ENCODE measurements around the gene EEFSEC. TPM values are rescaled to one million over a fixed set of nuclear protein-coding genes. Genes with fewer than 3 reads are reported as not detected.

Gene EEFSEC
- total RNA-seq, 1 experiment from 2014 or later = 9.6 TPM

GRCh38 chr3:128254066-128254590 is 100.8 kb downstream of the EEFSEC start:
- no peaks in the 10 kb centered on the region for H3K9me2 ChIP-seq (replicated peaks; ENCODE audit: low read length)
- no peak overlapping the region for H3K4me3 ChIP-seq (ENCODE audit: low read length)
- no peak overlapping the region for H2AFZ ChIP-seq (ENCODE audit: low read length)
- H3F3A ChIP-seq (ENCODE audit: low read length, unreplicated experiment) = no peaks in the 10 kb centered on the region
- ATAC-seq (no peak), DNase-seq (no peak)
- H3K4me2 ChIP-seq (ENCODE audit: low read length) = no peak overlapping the region
- H3K27ac ChIP-seq (ENCODE audit: low read length) = no peak overlapping the region
- no peak overlapping the region for H3K9ac ChIP-seq (ENCODE audit: low read length)
- ChIA-PET CTCF (no interaction called here), POLR2A (ENCODE audit: unreplicated experiment) (no interaction called here)
- H3K79me2 ChIP-seq (ENCODE audit: low read length) = no peaks in the 10 kb centered on the region
- peaks cover 2% of the 10 kb centered on the region for H3K36me3 ChIP-seq (ENCODE audit: low read depth, low read length)
- H3K27me3 ChIP-seq (ENCODE audit: low read length) = no peaks in the 10 kb centered on the region
- BruUV-seq (replicated peaks) = no TSS peak
- no peaks in the 10 kb centered on the region for H4K20me1 ChIP-seq (ENCODE audit: low read length)
- peaks cover 3% of the 10 kb centered on the region; the same call in 1 of the 2 replicates for H3K4me1 ChIP-seq (ENCODE audit: insufficient read depth, low read length)
- intact Hi-C loops (cut with micrococcal nuclease) = no loop called here
- no peaks in the 10 kb centered on the region for H3K9me3 ChIP-seq (ENCODE audit: low read length)
- TF ChIP-seq CTCF (conservative IDR thresholded peaks at IDR 0.05; ENCODE audit: low read depth, low read length) (no peak), EZH2phosphoT487 (IDR thresholded peaks at IDR 0.05; ENCODE audit: borderline replicate concordance, low read length) (no peak), EZH2 (IDR thresholded peaks at IDR 0.05; ENCODE audit: low read length, unreplicated experiment) (no peak)

GRCh38 chr3:128254967-128255366 is 101.7 kb downstream of the EEFSEC start:
- Histone ChIP-seq H3F3A (ENCODE audit: low read length, unreplicated experiment) (no peaks in the 10 kb centered on the region), H3K27ac (ENCODE audit: low read length) (no peak overlapping the region), H3K9me3 (ENCODE audit: low read length) (no peaks in the 10 kb centered on the region), H3K4me3 (ENCODE audit: low read length) (no peak overlapping the region), H3K9ac (ENCODE audit: low read length) (no peak overlapping the region), H3K27me3 (ENCODE audit: low read length) (no peaks in the 10 kb centered on the region), H3K79me2 (ENCODE audit: low read length) (no peaks in the 10 kb centered on the region), H4K20me1 (ENCODE audit: low read length) (no peaks in the 10 kb centered on the region), H3K36me3 (ENCODE audit: low read depth, low read length) (no peaks in the 10 kb centered on the region; the same call in 1 of the 2 replicates), H2AFZ (ENCODE audit: low read length) (no peak overlapping the region), H3K4me1 (ENCODE audit: insufficient read depth, low read length) (peaks cover 3% of the 10 kb centered on the region; the same call in 1 of the 2 replicates), H3K4me2 (ENCODE audit: low read length) (no peak overlapping the region), H3K9me2 (replicated peaks; ENCODE audit: low read length) (no peaks in the 10 kb centered on the region)
- no peak for DNase-seq
- TF ChIP-seq EZH2 (IDR thresholded peaks at IDR 0.05; ENCODE audit: low read length, unreplicated experiment) (no peak), EZH2phosphoT487 (IDR thresholded peaks at IDR 0.05; ENCODE audit: borderline replicate concordance, low read length) (no peak), CTCF (conservative IDR thresholded peaks at IDR 0.05; ENCODE audit: low read depth, low read length) (no peak)
- intact Hi-C loops (cut with micrococcal nuclease) = no loop called here
- POLR2A ChIA-PET (ENCODE audit: unreplicated experiment) = no interaction called here
- BruUV-seq (replicated peaks) = no TSS peak
- no peak for ATAC-seq
- CTCF ChIA-PET = no interaction called here

GRCh38 chr3:128256131-128256530 is 102.8 kb downstream of the EEFSEC start:
- peaks cover 3% of the 10 kb centered on the region; the same call in 1 of the 2 replicates for H3K4me1 ChIP-seq (ENCODE audit: insufficient read depth, low read length)
- H3K9ac ChIP-seq (ENCODE audit: low read length) = no peak overlapping the region
- POLR2A ChIA-PET (ENCODE audit: unreplicated experiment) = no interaction called here
- H4K20me1 ChIP-seq (ENCODE audit: low read length) = no peaks in the 10 kb centered on the region
- H2AFZ ChIP-seq (ENCODE audit: low read length) = no peak overlapping the region
- ATAC-seq = no peak
- BruUV-seq (replicated peaks) = no TSS peak
- no peaks in the 10 kb centered on the region for H3F3A ChIP-seq (ENCODE audit: low read length, unreplicated experiment)
- no peak overlapping the region for H3K27ac ChIP-seq (ENCODE audit: low read length)
- TF ChIP-seq EZH2phosphoT487 (IDR thresholded peaks at IDR 0.05; ENCODE audit: borderline replicate concordance, low read length) (no peak), CTCF (conservative IDR thresholded peaks at IDR 0.05; ENCODE audit: low read depth, low read length) (no peak), EZH2 (IDR thresholded peaks at IDR 0.05; ENCODE audit: low read length, unreplicated experiment) (no peak)
- H3K9me3 ChIP-seq (ENCODE audit: low read length) = no peaks in the 10 kb centered on the region
- no peaks in the 10 kb centered on the region; the same call in 1 of the 2 replicates for H3K36me3 ChIP-seq (ENCODE audit: low read depth, low read length)
- H3K4me2 ChIP-seq (ENCODE audit: low read length) = no peak overlapping the region
- H3K27me3 ChIP-seq (ENCODE audit: low read length) = no peaks in the 10 kb centered on the region
- H3K79me2 ChIP-seq (ENCODE audit: low read length) = no peaks in the 10 kb centered on the region
- H3K9me2 ChIP-seq (replicated peaks; ENCODE audit: low read length) = no peaks in the 10 kb centered on the region
- DNase-seq = no peak
- no peak overlapping the region for H3K4me3 ChIP-seq (ENCODE audit: low read length)
- CTCF ChIA-PET = no interaction called here
- intact Hi-C loops (cut with micrococcal nuclease) = no loop called here

Data from PC-3 (cell line).